CD14-positive monocyte (primary cell): ENCODE data around the gene HP1BP3. TPM values are rescaled to one million over a fixed set of nuclear protein-coding genes. Genes with fewer than 3 reads are reported as not detected.

Source experiments
- DNase-seq, 3 donors: peaks; one replicate each; pipeline ENCODE4 v3.0.0-alpha.2; 2011 to 2022
- H2AFZ ChIP-seq: 2 replicates; pipeline ENCODE4 v1.6.0; 2012; ENCODE audit warnings: mild to moderate bottlenecking, low read depth, low read length, inconsistent platforms; ENCODE audit not compliant: insufficient read depth, poor library complexity, severe bottlenecking
- H3K27ac ChIP-seq, 2 donors: 1 replicate in 1 of 2; 2 replicates in 1 of 2; pipeline ENCODE4 v1.5.1; 2012 to 2013; ENCODE audit warnings: low read length in 2 of 2, control low read depth in 1 of 2, inconsistent platforms in 1 of 2, low read depth in 1 of 2, mild to moderate bottlenecking in 1 of 2
- H3K27me3 ChIP-seq, 2 donors: one replicate each; pipeline versions ENCODE4 v1.6.0 to v1.6.1; 2011 to 2013; ENCODE audit warnings: low read length in 2 of 2; ENCODE audit not compliant: control insufficient read depth in 2 of 2, insufficient read depth in 2 of 2
- H3K36me3 ChIP-seq, 2 donors: replicated peaks in 1 of 2; 1 replicate in 1 of 2; 2 replicates in 1 of 2; pipeline versions ENCODE4 v1.5.1 to v1.6.1; 2012 to 2013; ENCODE audit warnings: low read length in 2 of 2, control low read depth in 1 of 2, inconsistent platforms in 1 of 2, mild to moderate bottlenecking in 1 of 2; ENCODE audit not compliant: insufficient read depth in 2 of 2, control insufficient read depth in 1 of 2
- H3K4me1 ChIP-seq, 2 donors: 1 replicate in 1 of 2; 2 replicates in 1 of 2; pipeline versions ENCODE4 v1.5.1 to v1.6.1; 2012 to 2013; ENCODE audit warnings: low read length in 2 of 2, control low read depth in 1 of 2, inconsistent platforms in 1 of 2, mild to moderate bottlenecking in 1 of 2, moderate library complexity in 1 of 2; ENCODE audit not compliant: insufficient read depth in 2 of 2, control insufficient read depth in 1 of 2
- H3K4me2 ChIP-seq: replicated peaks from 2 replicates; pipeline ENCODE3; 2012; ENCODE audit warnings: low read length, moderate library complexity, mild to moderate bottlenecking; ENCODE audit not compliant: poor library complexity, severe bottlenecking; ENCODE audit errors: extremely low read depth
- H3K4me3 ChIP-seq, 3 experiments: fragments of 200-600 bp in 1 of 3; sonication (generic) in 1 of 3; replicated peaks in 1 of 3; 1 replicate in 2 of 3; 2 replicates in 1 of 3; pipeline ENCODE4 v1.5.1; 2011 to 2013; ENCODE audit warnings: low read length in 3 of 3, mild to moderate bottlenecking in 3 of 3, control low read depth in 2 of 3, low read depth in 2 of 3, inconsistent platforms in 1 of 3, moderate library complexity in 1 of 3
- H3K79me2 ChIP-seq: 2 replicates; pipeline ENCODE4 v1.6.0; 2012; ENCODE audit warnings: mild to moderate bottlenecking, control low read depth, inconsistent platforms, low read length, moderate library complexity; ENCODE audit not compliant: insufficient read depth
- H3K9ac ChIP-seq: 2 replicates; pipeline ENCODE4 v1.6.0; 2017; ENCODE audit warnings: low read length, mild to moderate bottlenecking; ENCODE audit not compliant: insufficient read depth, poor library complexity, severe bottlenecking
- H3K9me3 ChIP-seq, 2 donors: replicated peaks in 1 of 2; 1 replicate in 1 of 2; 2 replicates in 1 of 2; pipeline versions ENCODE4 v1.5.1 to v1.6.1; 2012 to 2013; ENCODE audit warnings: low read length in 2 of 2, control low read depth in 1 of 2; ENCODE audit not compliant: control insufficient read depth in 1 of 2, insufficient read depth in 1 of 2
- H4K20me1 ChIP-seq: 2 replicates; pipeline ENCODE4 v1.6.0; 2012; ENCODE audit warnings: mild to moderate bottlenecking, low read length, control low read depth, moderate library complexity; ENCODE audit not compliant: insufficient read depth
- H3K27ac Mint-ChIP-seq, 7 donors: one replicate each; pipeline ENCODE4 v1.8.0; 2020; ENCODE audit warnings: mild to moderate bottlenecking in 7 of 7, mixed read lengths in 7 of 7, moderate library complexity in 6 of 7, inconsistent platforms in 2 of 7
- H3K27me3 Mint-ChIP-seq, 3 donors: one replicate each; pipeline ENCODE4 v1.8.0; 2021 to 2022; ENCODE audit warnings: low read depth in 3 of 3, mild to moderate bottlenecking in 3 of 3, mixed read lengths in 3 of 3, moderate library complexity in 3 of 3, inconsistent platforms in 1 of 3
- H3K36me3 Mint-ChIP-seq, 2 donors: one replicate each; pipeline ENCODE4 v1.8.0; 2020; ENCODE audit warnings: mixed read lengths in 2 of 2, inconsistent platforms in 1 of 2, mild to moderate bottlenecking in 1 of 2
- H3K4me1 Mint-ChIP-seq: one replicate; pipeline ENCODE4 v1.8.0; 2020; ENCODE audit warnings: mild to moderate bottlenecking, mixed read lengths
- H3K4me3 Mint-ChIP-seq, 2 donors: one replicate each; pipeline ENCODE4 v1.8.0; 2020; ENCODE audit warnings: mild to moderate bottlenecking in 2 of 2, mixed read lengths in 2 of 2, moderate library complexity in 1 of 2
- H3K9me3 Mint-ChIP-seq, 7 donors: one replicate each; pipeline ENCODE4 v1.8.0; 2020 to 2022; ENCODE audit warnings: mixed read lengths in 7 of 7, mild to moderate bottlenecking in 6 of 7, moderate library complexity in 6 of 7, inconsistent platforms in 2 of 7
- WGBS: methylation state at CpG from one replicate; pipeline ENCODE4 v1.1.5; 2013; ENCODE audit warnings: missing lambda C conversion rate; ENCODE audit not compliant: insufficient coverage; 5-methylcytosine and 5-hydroxymethylcytosine counted together
- intact Hi-C, 2 donors: fragments of 100-400 bp; cut with micrococcal nuclease; formaldehyde crosslinking; loops; one replicate each; pipeline versions ENCODE4 v1.15.0 to v1.15.1; 2023
- polyA plus RNA-seq, 3 donors: library from polyadenylated mRNA; depleted of rRNA in 1 of 3; unstranded in 2 of 3; stranded (reverse) in 1 of 3; fragments of 300-500 nt in 2 of 3; fragments of >200 nt in 1 of 3; fragmentation: Illumina TruSeq in 2 of 3; gene quantifications; 1 replicate in 2 of 3; 2 replicates in 1 of 3; pipeline ENCODE4 v1.2.3, GENCODE V29; 2012 to 2021
- TF ChIP-seq, protein P1 (sequence below): fragments of 200-600 bp; IDR thresholded peaks from one replicate; pipeline ENCODE4 v1.8.0; 2022; ENCODE audit warnings: antibody characterized with exemption, mild to moderate bottlenecking

Gene HP1BP3
- polyA plus RNA-seq, 3 donors, result 121 to 137 (median 135) TPM

- no peaks in the 10 kb centered on the region for H3K9me3 ChIP-seq
- peaks cover 0 to 3% (median 0%) of the 10 kb centered on the region in 7 donors for H3K9me3 Mint-ChIP-seq
- no peak overlapping the region for H3K4me2 ChIP-seq
- 100% methylated on average over 2 of the region's 4 CpGs for WGBS
- H3K9ac ChIP-seq, result no peak overlapping the region
- TF ChIP-seq, protein P1, sequence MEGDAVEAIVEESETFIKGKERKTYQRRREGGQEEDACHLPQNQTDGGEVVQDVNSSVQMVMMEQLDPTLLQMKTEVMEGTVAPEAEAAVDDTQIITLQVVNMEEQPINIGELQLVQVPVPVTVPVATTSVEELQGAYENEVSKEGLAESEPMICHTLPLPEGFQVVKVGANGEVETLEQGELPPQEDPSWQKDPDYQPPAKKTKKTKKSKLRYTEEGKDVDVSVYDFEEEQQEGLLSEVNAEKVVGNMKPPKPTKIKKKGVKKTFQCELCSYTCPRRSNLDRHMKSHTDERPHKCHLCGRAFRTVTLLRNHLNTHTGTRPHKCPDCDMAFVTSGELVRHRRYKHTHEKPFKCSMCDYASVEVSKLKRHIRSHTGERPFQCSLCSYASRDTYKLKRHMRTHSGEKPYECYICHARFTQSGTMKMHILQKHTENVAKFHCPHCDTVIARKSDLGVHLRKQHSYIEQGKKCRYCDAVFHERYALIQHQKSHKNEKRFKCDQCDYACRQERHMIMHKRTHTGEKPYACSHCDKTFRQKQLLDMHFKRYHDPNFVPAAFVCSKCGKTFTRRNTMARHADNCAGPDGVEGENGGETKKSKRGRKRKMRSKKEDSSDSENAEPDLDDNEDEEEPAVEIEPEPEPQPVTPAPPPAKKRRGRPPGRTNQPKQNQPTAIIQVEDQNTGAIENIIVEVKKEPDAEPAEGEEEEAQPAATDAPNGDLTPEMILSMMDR, result no peak
- no peak overlapping the region for H2AFZ ChIP-seq
- no peak for DNase-seq
- H3K36me3 ChIP-seq, result no peaks in the 10 kb centered on the region
- no peak overlapping the region for H3K27ac Mint-ChIP-seq
- no peak overlapping the region for H3K4me3 Mint-ChIP-seq
- intact Hi-C loops, result no loop called here
- no peak overlapping the region for H3K4me3 ChIP-seq
- H4K20me1 ChIP-seq, result no peaks in the 10 kb centered on the region
- peaks cover 6% of the 10 kb centered on the region for H3K4me1 Mint-ChIP-seq
- peaks cover 4 to 25% of the 10 kb centered on the region in 2 donors for H3K27me3 ChIP-seq
- H3K36me3 Mint-ChIP-seq, result peaks cover 0 to 3% of the 10 kb centered on the region in 2 donors
- peaks cover 1 to 2% of the 10 kb centered on the region in 2 donors for H3K4me1 ChIP-seq
- H3K79me2 ChIP-seq, result no peaks in the 10 kb centered on the region
- peaks cover 21 to 33% (median 21%) of the 10 kb centered on the region in 3 donors for H3K27me3 Mint-ChIP-seq
- H3K27ac ChIP-seq, result no peak overlapping the region
Measured at GRCh38 chr1:20723159-20723536, 64.0 kb downstream of the HP1BP3 start.

DNA sequence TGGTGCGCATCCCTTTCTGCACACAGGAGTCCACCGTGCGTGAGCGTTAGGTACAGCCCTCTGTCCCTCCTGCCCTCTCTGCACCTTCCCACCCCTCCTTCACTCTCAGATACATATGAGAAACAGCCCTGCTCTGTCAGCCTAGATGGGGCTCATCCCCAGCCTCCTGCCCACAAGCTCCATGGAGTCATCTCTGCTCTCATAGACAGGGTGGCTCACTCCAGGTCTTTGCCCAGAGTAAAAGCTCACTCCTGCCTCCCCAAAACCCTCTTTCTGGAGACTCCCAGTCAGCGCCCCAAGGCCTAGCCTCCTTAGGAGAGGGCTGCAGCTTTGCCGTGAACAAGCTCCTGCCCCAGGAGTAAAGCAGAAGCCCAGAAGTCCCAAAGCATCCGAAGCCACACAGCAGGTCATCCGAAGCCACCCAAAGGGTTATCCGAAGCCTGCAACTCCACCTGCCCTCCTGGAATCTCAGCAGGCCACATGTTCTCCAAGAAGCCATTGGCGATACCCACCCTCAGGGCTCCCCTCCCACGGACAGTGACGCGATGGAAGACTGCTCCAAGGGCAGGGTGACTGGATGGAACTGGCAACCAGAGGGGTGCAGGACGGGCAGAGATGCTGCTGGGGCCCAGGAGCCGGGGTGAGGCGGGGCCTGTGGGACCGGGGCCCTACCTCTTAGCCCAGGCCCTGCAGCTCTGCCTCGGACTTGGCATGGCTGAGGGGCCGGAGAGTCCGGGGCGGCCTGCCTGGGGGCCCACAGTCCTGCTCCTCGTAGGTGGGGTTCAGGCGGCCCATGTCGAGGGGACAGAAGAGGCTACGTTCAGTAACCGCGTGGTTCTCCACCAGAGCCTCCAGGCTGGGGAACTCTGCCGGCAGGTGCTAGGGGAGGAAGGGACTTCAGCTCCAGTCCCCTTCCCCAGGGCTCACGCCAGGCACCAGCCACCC is 65.7 kb downstream of the HP1BP3 start:
- H3K27me3 ChIP-seq, result peaks cover 9 to 32% of the 10 kb centered on the region in 2 donors
- Mint-ChIP-seq H3K27ac (no peak overlapping the region), H3K27me3 (peaks cover 28 to 45% (median 30%) of the 10 kb centered on the region in 3 donors), H3K4me3 (no peak overlapping the region), H3K9me3 (peaks cover 0 to 8% (median 0%) of the 10 kb centered on the region in 7 donors), H3K4me1 (peaks cover 9% of the 10 kb centered on the region), H3K36me3 (peaks cover 0 to 3% of the 10 kb centered on the region in 2 donors)
- H4K20me1 ChIP-seq, result no peaks in the 10 kb centered on the region
- H3K79me2 ChIP-seq, result no peaks in the 10 kb centered on the region
- H3K36me3 ChIP-seq, result no peaks in the 10 kb centered on the region
- H3K9me3 ChIP-seq, result no peaks in the 10 kb centered on the region
- H3K4me3 ChIP-seq, result no peak overlapping the region
- TF ChIP-seq, protein P1, result no peak
- intact Hi-C loops, result no loop called here
- peaks cover 9 to 12% of the 10 kb centered on the region in 2 donors for H3K4me1 ChIP-seq
- WGBS, result 93% methylated on average over 26 of the region's 29 CpGs
- H3K9ac ChIP-seq, result no peak overlapping the region
- H3K4me2 ChIP-seq, result no peak overlapping the region
- H2AFZ ChIP-seq, result no peak overlapping the region
- no peak overlapping the region for H3K27ac ChIP-seq
- no peak for DNase-seq
